ENCODE results near the gene KLHL13.

The KLHL13 gene

GRCh38 chrX:118074196-118074595 is 42.4 kb downstream of the KLHL13 start:
- no peak overlapping the region for H3K4me3 ChIP-seq (ENCODE audit: low read length)
- DNase-seq (ENCODE audit: low read depth), result no peak
- TF ChIP-seq CTCF (conservative IDR thresholded peaks at IDR 0.05; ENCODE audit: low read length), result no peak

- DNase-seq (ENCODE audit: low read depth), result no peak
- TF ChIP-seq CTCF (conservative IDR thresholded peaks at IDR 0.05; ENCODE audit: low read length), result no peak
- H3K4me3 ChIP-seq (ENCODE audit: low read length), result no peak overlapping the region
These were observed 49.6 kb downstream of the KLHL13 start for GRCh38 chrX:118066867-118067515.

- no peak for DNase-seq (ENCODE audit: low read depth)
- TF ChIP-seq CTCF (conservative IDR thresholded peaks at IDR 0.05; ENCODE audit: low read length), result no peak
- H3K4me3 ChIP-seq (ENCODE audit: low read length), result no peak overlapping the region
These were observed 53.6 kb downstream of the KLHL13 start for GRCh38 chrX:118062817-118063615.

GRCh38 chrX:118062048-118062789 is 54.4 kb downstream of the KLHL13 start:
- DNase-seq (ENCODE audit: low read depth), result no peak
- no peak overlapping the region for H3K4me3 ChIP-seq (ENCODE audit: low read length)
- TF ChIP-seq CTCF (conservative IDR thresholded peaks at IDR 0.05; ENCODE audit: low read length), result no peak

- no peak for DNase-seq (ENCODE audit: low read depth)
- TF ChIP-seq CTCF (conservative IDR thresholded peaks at IDR 0.05; ENCODE audit: low read length), result no peak
- no peak overlapping the region for H3K4me3 ChIP-seq (ENCODE audit: low read length)
These were observed 57.7 kb downstream of the KLHL13 start for GRCh38 chrX:118058924-118059323.

GRCh38 chrX:118056870-118057269 is 59.7 kb downstream of the KLHL13 start:
- DNase-seq (ENCODE audit: low read depth), result no peak
- TF ChIP-seq CTCF (conservative IDR thresholded peaks at IDR 0.05; ENCODE audit: low read length), result no peak
- no peak overlapping the region for H3K4me3 ChIP-seq (ENCODE audit: low read length)

Measured in AG10803 (cell line).